Activated CD8-positive, alpha-beta memory T cell treated with anti-CD3 and anti-CD28 coated beads for 4 hours (primary cell): Measurements from ENCODE around the gene FRS3.
"Not testable (repeated sequence)": the region's sequence is repeated elsewhere in the genome, so short reads cannot be mapped to it uniquely, and the experiment has no call there.

Experiments
- DNase-seq, 2 donors: peaks; one replicate each; pipeline ENCODE4 v3.0.0-alpha.2; 2020; ENCODE audit warnings: low read depth in 2 of 2

Gene FRS3

DNA sequence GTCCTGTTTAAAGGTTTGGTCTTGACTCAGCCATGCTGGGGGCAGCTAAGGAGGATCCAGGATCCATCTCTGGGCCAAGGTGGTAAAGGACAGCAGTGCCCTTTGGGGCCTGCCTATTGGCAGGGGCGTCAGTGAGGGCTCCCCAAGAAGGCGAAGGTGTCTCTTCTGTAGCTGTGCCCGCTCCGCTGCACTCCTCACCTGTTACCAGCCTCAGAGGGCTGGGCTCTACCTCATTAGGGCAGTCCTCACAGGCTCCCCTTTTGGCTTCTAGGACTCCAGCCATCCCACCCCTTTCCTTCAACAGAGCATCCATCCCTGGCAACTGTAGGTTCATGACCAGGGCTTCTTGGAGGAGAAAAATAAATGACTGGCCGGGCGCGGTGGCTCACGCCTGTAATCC, 10.3 kb downstream of the FRS3 start:
- no peak for DNase-seq

DNA sequence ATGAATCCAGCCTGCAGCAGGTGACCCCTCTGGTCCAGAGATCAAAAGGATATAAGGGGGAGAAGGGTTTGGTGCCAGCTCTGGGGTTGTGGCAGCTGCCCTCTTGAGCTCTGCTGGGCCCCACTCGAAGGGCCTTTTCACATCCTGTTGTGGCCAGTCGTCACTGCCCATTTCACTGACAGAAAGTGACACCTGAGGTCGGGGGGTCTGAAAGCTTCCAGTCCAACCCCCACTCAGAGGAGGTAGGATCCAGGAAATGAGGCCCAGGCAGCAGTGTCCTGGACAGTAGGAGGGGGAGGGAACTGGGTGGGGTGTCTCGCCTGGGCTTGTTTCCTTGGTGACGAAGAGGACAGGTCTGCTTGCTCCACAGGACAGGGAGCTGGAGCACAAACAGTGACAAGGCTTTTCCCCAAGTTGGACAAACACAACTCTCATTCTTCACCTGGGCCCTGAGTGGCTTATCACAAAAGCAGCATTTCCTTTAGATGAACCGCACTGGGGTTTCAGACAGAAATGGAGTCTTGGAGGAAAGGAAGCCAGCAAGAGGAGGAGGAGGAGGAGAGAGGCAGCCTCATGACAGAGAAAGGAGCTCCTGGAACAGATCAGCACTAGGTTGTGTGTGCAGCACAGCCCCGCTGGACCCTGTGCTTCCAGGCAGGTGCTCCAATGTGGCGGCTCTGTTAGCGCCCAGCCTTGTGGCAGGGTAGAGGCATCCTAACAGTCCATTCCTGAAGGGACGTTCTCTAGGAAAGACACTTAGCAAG, 11.0 kb downstream of the FRS3 start:
- DNase-seq, result no peak

DNA sequence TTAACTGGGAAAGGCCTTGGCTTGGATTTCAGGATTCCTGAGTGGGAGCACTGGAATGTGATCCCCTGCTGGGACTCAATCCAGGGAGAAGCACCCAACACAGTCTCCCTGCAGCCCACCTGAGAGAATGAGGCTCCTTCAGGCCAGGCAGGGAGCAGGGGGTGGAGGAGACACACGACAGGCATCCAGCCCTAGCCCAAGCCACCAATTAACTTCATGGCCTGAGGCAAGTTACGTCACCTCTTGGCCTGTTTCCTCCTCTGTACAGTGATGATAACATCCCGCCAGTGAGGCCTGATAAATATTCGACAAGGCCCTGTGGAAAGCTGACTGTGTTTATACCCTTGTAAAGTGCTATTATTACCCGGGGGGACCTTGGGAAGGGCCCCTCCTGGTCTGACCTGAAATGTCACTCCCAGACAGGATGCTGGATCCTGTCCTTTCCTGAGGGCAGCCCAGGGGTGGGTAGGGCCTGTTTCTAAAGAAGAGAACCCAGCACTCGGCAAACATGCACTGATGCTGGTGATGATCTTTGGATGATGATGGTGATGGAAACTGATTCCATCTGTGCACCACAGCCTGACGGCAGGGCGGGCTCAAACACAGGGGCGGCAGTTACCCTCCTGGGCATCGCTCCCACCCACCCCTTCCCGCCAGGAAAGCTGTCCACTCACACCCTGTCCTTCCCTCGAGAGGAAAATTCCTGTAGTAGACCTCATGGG, 12.4 kb downstream of the FRS3 start:
- DNase-seq, result no peak

DNA sequence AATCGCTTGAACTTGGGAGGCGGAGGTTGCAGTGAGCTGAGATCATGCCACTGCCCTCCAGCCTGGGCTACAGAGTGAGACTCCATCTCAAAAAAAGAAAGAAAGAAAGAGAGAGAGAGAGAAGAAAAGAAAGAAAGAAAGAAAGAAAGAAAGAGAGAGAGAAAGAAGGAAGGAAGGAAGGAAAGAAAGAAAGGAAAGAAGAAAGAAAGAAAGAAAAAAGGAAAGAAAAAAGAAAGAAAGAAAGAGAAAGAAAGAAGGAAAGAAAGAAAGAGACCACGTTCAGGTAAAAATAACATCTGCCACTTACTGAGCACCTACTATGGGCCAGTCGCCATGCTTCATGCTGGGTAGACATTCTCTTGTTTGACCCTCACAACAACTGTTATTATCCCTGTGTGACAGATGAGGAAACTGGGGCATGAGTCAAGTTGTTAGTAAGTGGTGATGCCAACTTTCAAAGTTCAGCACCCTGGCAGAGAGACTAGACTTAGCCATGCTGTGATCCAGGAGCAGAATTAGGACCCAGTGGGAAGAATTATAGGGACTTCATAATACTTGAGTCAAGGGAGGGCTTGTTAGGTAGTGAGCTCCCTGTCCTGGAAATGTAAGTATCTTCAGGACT, 13.5 kb downstream of the FRS3 start:
- DNase-seq, result not testable (repeated sequence)

GRCh38 chr6:41763470-41763869, 16.2 kb downstream of the FRS3 start:
- no peak for DNase-seq

DNA sequence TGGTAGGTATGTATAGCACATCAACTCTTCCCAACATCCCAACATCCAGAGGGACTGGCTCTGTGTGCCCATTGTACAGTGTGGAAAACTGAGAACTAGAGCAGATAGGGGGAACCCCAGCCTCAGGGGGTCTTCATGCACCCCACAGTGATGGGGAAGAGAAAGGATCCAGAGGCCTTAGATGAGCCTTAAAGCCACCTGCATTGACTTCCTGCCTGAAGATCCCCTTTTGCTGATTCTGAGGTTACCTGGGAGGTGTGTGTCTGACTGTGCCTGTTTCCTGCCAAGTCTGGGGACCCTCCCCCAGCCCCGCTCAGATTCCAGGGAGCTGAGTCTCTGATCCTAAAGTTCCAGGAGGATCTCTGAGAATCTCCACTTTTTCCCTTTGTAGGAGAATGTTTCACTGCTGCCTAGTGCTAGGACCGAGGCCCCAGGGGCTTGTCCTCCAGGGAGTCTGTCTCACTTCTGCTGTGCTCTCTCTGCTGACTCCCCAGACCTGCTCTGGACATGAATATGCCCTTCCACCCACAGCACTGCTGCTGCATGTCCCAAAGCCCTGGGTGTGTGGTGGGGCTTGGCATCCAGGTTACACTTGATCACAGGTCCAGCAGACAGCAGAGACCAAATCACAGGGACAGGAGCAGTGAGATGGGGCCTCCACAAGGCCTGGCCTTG, 19.7 kb downstream of the FRS3 start:
- DNase-seq, result no peak

DNA sequence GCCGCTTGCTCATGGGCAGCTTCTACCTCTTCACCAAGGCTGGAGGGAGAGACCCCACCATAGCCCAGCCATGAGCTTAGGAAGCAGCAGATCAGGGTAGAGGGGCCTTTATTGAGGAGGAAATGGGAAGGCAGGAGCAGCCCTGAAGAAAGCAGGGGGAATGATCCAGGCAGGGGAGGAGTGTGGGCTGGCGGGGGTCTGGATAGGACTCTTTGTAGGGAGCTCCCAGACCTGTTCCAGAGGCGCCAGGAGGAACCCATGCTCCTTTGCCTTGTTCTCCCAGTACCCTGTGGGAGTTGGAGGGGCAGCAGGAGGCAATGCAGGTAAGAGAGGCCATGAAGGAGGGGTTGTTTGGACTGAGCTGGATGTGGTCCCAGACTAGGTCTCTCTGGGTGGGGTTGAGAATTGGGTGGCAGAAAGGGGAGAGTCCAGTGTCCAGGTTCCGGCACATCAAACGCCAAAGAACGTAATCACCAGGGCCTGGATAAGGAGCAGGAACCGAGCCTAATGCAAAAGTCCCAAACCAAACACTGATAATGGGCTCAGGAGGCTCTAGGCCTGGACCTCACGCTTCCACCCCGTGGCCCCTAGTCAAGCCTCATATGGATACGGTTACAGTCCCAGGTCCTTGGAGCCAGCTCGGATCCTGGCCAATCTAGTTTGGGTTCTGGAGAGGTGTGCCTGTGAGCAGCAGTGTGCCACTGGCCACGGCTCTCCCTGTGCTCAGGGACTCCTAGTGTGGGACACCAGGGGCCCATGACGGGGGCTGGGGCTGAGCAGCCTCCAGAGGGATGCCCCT, 20.4 kb downstream of the FRS3 start:
- no peak for DNase-seq

DNA sequence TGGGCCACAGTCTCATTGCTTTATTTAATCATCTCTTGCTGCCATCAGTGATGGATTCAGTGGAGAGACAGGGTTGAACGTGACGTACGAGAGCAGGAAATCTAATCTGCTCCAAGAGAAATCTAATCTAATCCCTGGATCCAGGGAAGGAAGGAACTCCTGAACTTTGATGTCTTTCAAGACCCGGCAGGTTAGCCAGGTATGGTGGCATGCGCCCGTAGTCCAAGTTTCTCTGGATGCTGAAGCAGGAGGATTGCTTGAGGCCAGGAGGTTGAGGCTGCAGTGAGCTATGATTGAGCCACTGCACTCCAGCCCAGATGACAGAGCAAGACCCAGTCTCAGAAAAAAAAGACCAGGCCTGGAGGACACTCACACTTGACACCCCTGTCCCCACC, 21.1 kb downstream of the FRS3 start:
- no peak for DNase-seq

- no peak for DNase-seq
Observed at GRCh38 chr6:41757931-41758640, 21.6 kb downstream of the FRS3 start.

DNA sequence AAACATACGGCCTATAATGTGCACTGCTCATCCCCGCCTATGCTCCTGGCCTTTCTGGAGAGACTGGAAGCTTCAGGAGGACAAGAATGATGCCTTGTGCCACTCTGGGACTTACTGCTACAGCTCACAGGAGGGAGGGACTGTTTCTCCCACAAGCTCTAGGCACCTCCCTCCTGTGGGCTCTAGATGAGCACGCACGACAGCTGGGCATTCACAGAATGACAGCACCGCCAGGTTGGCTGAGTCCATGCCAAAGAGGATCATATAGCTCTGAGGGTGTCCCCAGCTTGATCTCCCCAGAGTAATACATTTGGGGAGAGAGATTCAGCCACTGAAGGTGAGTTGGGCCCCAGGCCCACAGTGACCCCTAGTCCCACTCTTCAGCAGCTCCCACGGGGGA, 22.4 kb downstream of the FRS3 start:
- no peak for DNase-seq

GRCh38 chr6:41756354-41756753, 23.3 kb downstream of the FRS3 start:
- no peak for DNase-seq

- no peak for DNase-seq
Observed at GRCh38 chr6:41755895-41756294, 23.8 kb downstream of the FRS3 start.

- no peak for DNase-seq
Observed at GRCh38 chr6:41750374-41750773, 29.3 kb downstream of the FRS3 start.

- no peak for DNase-seq
Observed at GRCh38 chr6:41748542-41748941, 31.2 kb downstream of the FRS3 start.

DNA sequence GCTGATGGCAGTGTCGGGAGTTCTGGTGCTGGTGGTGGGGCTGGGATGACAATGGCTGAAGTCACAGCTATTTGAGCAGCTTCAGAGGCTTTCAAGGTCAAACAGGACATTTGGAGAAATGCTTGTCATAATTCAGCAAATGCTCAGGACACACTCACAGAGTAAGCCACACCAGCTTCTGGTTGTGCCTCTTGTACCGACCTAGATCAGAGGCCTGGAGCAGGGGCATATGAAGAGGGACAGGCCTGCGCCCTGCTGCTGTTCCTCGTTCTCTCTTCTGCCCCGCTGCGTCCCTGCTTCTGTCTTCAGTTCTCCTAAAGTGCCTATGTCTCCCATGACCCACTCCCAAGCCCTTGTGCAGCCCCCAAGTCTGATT, 31.6 kb downstream of the FRS3 start:
- no peak for DNase-seq

DNA sequence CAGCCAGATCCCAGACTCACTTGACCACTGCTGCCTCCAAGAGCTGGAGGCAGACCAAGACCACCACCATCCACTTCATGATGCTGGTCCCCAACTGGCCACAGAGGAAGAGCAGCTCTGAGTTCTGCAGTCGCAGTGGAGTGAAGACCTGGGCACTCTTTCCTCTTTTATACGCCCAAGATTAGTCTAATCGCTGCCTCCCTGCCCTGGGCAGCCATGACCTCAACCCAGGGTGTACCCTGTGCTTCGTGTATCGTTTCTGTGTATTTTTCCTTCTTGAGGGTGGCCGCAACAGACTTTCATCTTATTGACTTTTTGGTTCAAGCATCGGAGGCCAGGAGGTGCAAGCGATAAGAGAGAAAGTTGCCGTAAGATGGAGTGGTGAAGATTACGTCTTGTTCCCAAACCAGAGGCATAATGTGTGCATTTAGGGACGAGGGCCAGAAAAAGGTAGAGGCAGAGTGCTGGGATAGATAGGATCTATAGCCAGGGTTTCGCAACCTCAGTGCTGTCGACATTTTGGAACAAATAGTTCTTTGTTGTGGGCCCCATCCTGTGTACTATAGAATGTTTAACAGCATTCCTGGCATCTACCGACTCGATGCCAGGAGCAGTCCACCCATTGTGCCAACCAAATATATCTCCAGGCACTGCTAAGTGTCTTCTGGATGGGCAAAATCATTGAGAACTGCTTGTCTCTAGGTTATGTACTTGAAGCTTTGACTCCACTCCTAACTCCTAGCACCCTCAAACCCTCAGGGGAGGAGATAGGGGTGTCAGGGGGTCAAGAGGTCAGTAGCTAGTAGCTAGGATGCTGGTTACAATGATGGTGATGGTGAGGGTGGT, 32.2 kb downstream of the FRS3 start, which contains the start of gene PGC:
PGC (minus strand) TSS at position 142 of the 846 bp plus-strand sequence; CDS start at position 79, 63 bp downstream.
- no peak for DNase-seq

- DNase-seq, result no peak
Observed at GRCh38 chr6:41746107-41746506, 33.6 kb downstream of the FRS3 start.

GRCh38 chr6:41744236-41744787, 35.4 kb downstream of the FRS3 start:
- DNase-seq, result no peak

DNA sequence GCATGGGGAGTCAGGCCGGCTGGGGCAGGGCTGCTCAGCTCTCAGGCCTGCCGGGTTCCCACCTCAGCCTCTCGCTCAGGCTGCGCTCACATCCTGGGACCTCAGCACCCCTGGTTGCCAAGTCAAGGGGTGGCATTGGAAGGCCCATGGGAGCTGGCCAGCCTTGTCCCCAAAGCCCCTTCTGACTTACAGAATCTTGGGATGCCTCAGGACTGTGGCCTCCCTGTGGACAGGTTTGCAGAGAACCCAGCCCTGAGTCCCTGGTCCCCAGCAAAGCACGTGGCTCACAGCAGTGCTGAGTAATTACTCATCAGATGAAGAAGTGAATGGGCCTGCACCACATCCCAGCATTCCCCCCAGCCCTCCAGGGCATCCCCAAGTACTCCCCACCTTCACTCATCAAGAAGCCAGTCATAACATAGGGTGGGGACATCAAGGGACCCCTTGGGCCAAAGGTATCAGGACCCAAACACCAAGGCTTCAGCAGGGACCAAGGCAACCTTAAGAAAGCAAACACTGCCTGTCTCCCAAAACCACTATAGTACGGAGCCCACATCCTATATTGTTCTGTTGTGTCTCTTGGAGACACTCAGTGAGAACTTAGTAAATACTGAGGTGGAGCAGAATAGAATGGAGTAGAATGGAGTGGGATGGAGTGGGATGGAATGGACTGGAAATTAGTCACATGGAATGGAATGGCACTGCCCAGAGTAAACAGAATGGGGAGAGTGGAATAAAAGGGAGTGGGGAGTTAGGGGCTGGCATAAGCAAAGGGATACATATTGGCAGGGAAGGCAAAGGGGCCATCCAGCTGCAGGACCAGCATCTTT, 36.1 kb downstream of the FRS3 start:
- DNase-seq, result no peak
